ENCODE measurements around the gene CDSN. TPM values are rescaled to one million over a fixed set of nuclear protein-coding genes. Genes with fewer than 3 reads are reported as not detected.

CDSN gene
- total RNA-seq, 1 experiment from 2014 or later: 1.9 TPM

DNA sequence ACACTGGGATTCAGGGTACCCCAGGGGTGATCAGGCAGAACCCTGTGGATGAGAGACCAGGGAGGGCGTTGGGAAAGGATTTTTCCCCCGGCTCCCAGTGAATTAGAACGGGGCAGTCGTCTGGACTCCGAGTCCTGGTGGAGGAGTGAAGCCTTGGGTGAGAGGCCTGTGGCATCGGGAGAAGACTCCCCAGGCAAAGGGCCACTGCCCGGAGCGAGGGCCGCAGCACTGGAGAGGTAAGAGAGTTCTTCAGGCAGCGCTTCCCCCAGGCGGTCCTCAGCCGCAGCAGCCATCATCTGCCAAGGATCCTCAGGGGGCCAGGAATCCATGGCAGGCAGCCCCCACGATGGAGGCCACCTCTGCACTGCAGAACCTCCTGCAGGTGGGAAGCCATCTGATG lies 8.5 kb downstream of the CDSN start:
- H3K79me2 ChIP-seq (ENCODE audit: low read depth): peaks cover 9% of the 10 kb centered on the region
- peaks cover 43% of the 10 kb centered on the region for H3K4me1 ChIP-seq (replicated peaks; ENCODE audit: insufficient read depth)
- POLR2A ChIA-PET (ENCODE audit: unreplicated experiment): no interaction called here
- no peak overlapping the region for H3K4me3 ChIP-seq
- H3K9me2 ChIP-seq (ENCODE audit: insufficient read depth): no peaks in the 10 kb centered on the region
- H3K9me3 ChIP-seq (ENCODE audit: insufficient read depth, low read depth): no peaks in the 10 kb centered on the region
- H3K4me2 ChIP-seq: 0 out of 2 replicates have a peak overlapping the region, but pooled peaks have one; percentile 40
- no peak overlapping the region for H3K27ac ChIP-seq
- CTCF ChIA-PET: no interaction called here
- H2AFZ ChIP-seq: no peak overlapping the region
- intact Hi-C loops (cut with micrococcal nuclease; ENCODE audit: unreplicated experiment): no loop called here
- BruUV-seq (replicated peaks): no TSS peak
- no peaks in the 10 kb centered on the region for H4K20me1 ChIP-seq (ENCODE audit: insufficient read depth)
- DNase-seq: no peak
- no peaks in the 10 kb centered on the region for H3K27me3 ChIP-seq (ENCODE audit: insufficient read depth, low read depth)
- no peak for TF ChIP-seq EZH2 (IDR thresholded peaks at IDR 0.05; ENCODE audit: low read depth)
- TF ChIP-seq, protein P1, sequence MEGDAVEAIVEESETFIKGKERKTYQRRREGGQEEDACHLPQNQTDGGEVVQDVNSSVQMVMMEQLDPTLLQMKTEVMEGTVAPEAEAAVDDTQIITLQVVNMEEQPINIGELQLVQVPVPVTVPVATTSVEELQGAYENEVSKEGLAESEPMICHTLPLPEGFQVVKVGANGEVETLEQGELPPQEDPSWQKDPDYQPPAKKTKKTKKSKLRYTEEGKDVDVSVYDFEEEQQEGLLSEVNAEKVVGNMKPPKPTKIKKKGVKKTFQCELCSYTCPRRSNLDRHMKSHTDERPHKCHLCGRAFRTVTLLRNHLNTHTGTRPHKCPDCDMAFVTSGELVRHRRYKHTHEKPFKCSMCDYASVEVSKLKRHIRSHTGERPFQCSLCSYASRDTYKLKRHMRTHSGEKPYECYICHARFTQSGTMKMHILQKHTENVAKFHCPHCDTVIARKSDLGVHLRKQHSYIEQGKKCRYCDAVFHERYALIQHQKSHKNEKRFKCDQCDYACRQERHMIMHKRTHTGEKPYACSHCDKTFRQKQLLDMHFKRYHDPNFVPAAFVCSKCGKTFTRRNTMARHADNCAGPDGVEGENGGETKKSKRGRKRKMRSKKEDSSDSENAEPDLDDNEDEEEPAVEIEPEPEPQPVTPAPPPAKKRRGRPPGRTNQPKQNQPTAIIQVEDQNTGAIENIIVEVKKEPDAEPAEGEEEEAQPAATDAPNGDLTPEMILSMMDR (conservative IDR thresholded peaks at IDR 0.05): no peak
- H3F3A ChIP-seq (ENCODE audit: insufficient read depth, low read depth): peaks cover 11% of the 10 kb centered on the region
- H3K36me3 ChIP-seq (ENCODE audit: low read depth): no peaks in the 10 kb centered on the region

DNA sequence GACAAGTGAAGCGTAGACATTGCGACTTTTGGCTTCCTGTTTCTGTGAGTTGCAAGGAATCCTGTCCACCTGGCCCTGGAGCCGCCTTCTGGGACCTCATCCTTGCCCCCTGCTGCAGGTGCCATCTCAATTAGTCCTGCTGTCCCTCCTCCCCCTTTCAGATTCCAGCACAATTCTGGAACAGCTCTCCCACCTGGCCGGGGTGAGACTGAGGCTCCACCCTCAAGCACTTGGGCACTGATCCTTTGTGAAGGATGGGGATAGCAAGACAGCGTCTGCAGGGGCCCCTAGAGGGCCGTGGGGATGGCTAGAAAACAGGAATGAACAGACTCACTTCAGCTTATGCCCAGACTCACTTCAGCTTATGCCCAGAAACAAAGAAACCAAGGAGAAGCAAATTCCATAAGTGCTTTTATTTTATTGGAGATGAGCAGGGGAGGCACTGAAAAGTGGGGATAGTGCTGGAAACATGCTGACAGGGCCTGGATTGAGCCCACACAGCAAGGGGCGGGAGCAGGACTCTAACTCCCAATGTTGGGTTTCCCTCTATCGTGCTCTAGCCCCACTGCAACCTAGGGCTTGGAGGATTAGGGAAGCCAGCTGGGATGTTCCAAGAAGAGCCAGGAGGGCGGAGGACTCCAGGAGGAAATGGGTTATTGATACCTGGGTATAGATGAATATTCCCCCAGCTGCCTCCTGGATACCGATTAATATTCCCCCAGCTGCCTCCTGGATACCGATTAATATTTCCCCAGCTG lies 9.2 kb downstream of the CDSN start:
- Histone ChIP-seq H3K9me3 (ENCODE audit: insufficient read depth, low read depth) (no peaks in the 10 kb centered on the region), H3K36me3 (ENCODE audit: low read depth) (no peaks in the 10 kb centered on the region), H3K4me1 (replicated peaks; ENCODE audit: insufficient read depth) (peaks cover 41% of the 10 kb centered on the region), H2AFZ (no peak overlapping the region), H4K20me1 (ENCODE audit: insufficient read depth) (no peaks in the 10 kb centered on the region), H3K4me3 (no peak overlapping the region), H3K4me2 (no peak overlapping the region), H3K27me3 (ENCODE audit: insufficient read depth, low read depth) (no peaks in the 10 kb centered on the region), H3K79me2 (ENCODE audit: low read depth) (peaks cover 2% of the 10 kb centered on the region), H3K27ac (no peak overlapping the region), H3F3A (ENCODE audit: insufficient read depth, low read depth) (peaks cover 11% of the 10 kb centered on the region), H3K9me2 (ENCODE audit: insufficient read depth) (no peaks in the 10 kb centered on the region)
- POLR2A ChIA-PET (ENCODE audit: unreplicated experiment): interaction anchor here (0.6 kb wide), 2 partner anchors 204 to 520 kb away, joined by 4 to 6 read pairs; no protein-coding TSS in a partner anchor
- DNase-seq: no peak
- intact Hi-C loops (cut with micrococcal nuclease; ENCODE audit: unreplicated experiment): no loop called here
- TF ChIP-seq EZH2 (IDR thresholded peaks at IDR 0.05; ENCODE audit: low read depth): no peak
- TF ChIP-seq, protein P1 (conservative IDR thresholded peaks at IDR 0.05): no peak
- BruUV-seq (replicated peaks): no TSS peak
- CTCF ChIA-PET: interaction anchor here (0.6 kb wide), 2 partner anchors 14 to 27 kb away, joined by 3 to 11 read pairs; no protein-coding TSS in a partner anchor

DNA sequence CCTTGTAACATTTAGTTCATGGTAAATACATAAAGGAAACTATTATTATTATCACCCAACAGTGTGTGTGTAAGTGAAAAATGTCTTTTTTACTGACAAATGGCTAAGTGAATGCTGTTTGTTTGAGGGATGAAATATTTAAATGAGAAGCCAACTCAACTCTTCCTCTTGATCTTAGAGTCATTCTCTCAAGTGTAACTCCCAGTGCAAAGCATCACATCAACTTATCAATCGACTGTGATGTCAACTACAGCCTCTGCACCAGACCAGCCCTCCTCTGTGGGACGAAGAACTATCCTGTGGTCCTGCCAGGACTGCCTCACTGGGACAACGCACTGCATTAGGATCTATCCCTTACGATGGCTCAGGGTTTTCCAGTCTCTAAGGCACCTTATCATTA lies 13.2 kb downstream of the CDSN start:
- no peak for DNase-seq
- intact Hi-C loops (cut with micrococcal nuclease; ENCODE audit: unreplicated experiment): no loop called here
- peaks cover 7% of the 10 kb centered on the region for H3K4me1 ChIP-seq (replicated peaks; ENCODE audit: insufficient read depth)
- no peak overlapping the region for H3K27ac ChIP-seq
- no peaks in the 10 kb centered on the region for H3K9me2 ChIP-seq (ENCODE audit: insufficient read depth)
- CTCF ChIA-PET: no interaction called here
- H3K36me3 ChIP-seq (ENCODE audit: low read depth): no peaks in the 10 kb centered on the region
- no peaks in the 10 kb centered on the region for H3K9me3 ChIP-seq (ENCODE audit: insufficient read depth, low read depth)
- no peak overlapping the region for H2AFZ ChIP-seq
- H3K4me3 ChIP-seq: no peak overlapping the region
- H3K27me3 ChIP-seq (ENCODE audit: insufficient read depth, low read depth): no peaks in the 10 kb centered on the region
- H3K79me2 ChIP-seq (ENCODE audit: low read depth): no peaks in the 10 kb centered on the region
- POLR2A ChIA-PET (ENCODE audit: unreplicated experiment): no interaction called here
- H4K20me1 ChIP-seq (ENCODE audit: insufficient read depth): no peaks in the 10 kb centered on the region
- H3K4me2 ChIP-seq: no peak overlapping the region
- no peak for TF ChIP-seq EZH2 (IDR thresholded peaks at IDR 0.05; ENCODE audit: low read depth)
- TF ChIP-seq, protein P1 (conservative IDR thresholded peaks at IDR 0.05): no peak
- no peaks in the 10 kb centered on the region for H3F3A ChIP-seq (ENCODE audit: insufficient read depth, low read depth)
- no TSS peak for BruUV-seq (replicated peaks)

Measured in PC-9 (cell line).